ENCODE results near the gene SLC9A9.
"Not testable (repeated sequence)": the region's sequence is repeated elsewhere in the genome, so short reads cannot be mapped to it uniquely, and the experiment has no call there.

Gene SLC9A9

DNA sequence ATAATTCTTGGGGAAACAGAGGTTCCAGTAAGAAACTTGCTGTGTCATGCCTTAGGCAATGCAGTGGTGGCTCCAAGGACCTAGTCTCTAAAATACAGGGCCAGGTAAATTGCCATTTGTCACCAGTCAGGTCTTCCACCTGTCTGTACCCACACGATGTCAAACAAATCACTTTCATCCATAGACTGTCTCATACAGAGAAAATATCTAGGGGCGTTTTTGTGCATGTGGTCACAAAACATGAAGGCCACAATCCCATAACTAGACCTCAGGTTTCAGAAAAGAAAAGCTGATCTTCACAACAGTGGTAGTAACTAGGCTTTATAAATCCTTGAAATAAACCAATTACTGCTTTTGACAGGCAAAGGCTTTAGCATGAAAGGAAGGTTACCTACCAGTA is 92.3 kb downstream of the SLC9A9 start:
- no peak for DNase-seq (ENCODE audit: low read depth)

- DNase-seq (ENCODE audit: low read depth), result no peak
Observed at GRCh38 chr3:143754090-143754489, 94.2 kb downstream of the SLC9A9 start.

GRCh38 chr3:143753456-143753855 is 94.8 kb downstream of the SLC9A9 start:
- DNase-seq (ENCODE audit: low read depth), result no peak

GRCh38 chr3:143753006-143753405 is 95.3 kb downstream of the SLC9A9 start:
- no peak for DNase-seq (ENCODE audit: low read depth)

DNA sequence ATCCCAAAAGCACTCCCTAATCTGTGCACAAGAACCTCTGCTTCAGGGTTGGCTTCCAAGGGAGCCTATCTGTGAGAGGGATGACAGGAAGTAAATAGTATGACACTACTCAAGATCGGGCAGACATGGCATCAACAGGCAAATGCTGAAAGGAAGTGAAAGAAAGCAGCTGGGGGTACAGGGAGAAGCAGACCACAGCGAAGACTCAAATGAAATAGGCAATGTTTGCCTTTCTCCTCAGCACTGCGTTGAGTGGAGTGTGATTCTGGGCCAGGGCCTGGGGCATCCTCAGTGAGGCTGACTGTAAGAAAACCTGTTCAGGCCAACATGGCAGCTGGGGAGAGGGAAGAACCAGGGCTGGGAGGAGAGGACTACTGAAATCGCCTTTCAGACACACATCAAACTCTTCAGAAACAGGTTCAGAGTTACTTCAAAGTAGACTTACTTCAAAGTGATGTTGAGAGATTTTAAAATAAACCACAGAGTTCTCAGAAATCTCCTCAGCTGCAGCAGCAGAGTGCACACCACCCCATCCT is 96.6 kb downstream of the SLC9A9 start:
- no peak for DNase-seq (ENCODE audit: low read depth)

GRCh38 chr3:143750841-143751240 is 97.4 kb downstream of the SLC9A9 start:
- DNase-seq (ENCODE audit: low read depth), result no peak

DNA sequence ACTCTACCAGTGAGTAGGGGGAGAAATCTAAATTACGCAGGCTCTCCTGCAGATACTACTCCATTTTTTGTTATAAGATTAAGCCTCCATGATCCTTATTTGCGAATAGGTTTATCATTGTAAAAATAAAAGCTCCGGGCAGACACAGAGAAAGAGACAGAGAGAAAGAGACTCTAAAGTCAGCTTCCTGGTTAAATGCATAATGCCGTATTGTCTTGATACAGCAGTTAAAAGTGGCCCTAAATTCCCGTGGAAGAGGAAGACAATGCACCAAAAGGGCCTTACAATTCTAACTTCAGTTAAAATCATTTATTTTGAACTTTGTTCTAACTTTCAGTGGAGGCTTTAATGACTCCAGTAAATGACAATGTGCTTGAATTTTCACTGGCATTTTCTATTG is 98.3 kb downstream of the SLC9A9 start:
- no peak for DNase-seq (ENCODE audit: low read depth)

- no peak for DNase-seq (ENCODE audit: low read depth)
Observed at GRCh38 chr3:143737065-143737464, 111.2 kb downstream of the SLC9A9 start.

DNA sequence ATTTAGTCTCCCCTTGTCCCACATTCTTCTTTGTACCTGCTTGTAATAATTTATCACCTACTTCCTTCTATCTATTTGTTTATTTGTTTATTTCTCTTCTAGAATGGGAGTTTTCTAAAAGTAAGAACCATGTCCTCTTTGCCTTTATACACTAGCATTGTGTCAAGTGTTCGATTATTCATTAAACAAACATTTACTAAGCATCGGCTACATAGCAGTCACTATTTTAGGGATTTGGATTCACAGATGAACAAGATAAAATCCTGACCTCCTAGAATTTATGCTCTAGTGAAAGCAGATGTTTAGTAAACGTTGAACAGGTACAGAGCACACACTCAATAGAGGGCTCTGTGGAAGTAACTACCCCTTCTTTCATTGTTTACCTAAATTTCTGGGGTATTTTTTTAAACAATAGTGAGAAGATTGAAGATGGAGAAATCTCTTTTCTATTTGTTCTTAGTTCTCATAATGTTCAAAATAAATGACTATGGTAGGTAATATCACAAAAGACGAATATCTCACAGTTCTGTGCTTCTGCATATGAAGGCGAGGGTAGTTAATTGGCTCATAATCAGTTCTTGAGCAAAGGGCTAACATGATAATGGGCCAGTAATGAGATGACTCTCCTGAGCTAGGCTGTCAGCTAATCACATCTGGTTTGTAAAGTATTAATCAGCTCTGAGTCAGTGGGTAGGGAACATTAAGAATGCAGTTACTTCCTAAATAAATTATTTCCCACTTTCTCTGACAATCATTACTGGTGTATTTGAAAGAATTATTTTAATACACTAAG is 111.9 kb downstream of the SLC9A9 start:
- DNase-seq (ENCODE audit: low read depth), result no peak

DNA sequence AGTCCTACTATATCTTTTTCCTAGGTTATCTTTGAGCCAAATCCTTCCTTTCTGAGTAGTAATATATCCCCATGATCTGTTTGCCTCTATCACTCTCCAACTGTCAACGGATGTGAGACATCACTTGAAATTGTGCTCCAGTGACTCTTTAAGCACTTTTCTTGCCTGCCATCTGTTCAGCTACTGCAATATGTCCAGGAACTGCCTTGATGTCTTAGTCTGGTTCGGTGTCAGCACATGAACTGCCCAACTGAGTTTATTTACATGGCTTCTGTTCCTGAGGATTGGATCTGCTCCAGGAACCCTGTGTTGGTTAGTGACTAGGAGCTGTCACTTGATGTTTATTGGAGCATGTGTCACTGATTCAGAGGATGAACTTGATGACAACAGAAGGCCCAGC is 116.5 kb downstream of the SLC9A9 start:
- DNase-seq (ENCODE audit: low read depth), result no peak

DNA sequence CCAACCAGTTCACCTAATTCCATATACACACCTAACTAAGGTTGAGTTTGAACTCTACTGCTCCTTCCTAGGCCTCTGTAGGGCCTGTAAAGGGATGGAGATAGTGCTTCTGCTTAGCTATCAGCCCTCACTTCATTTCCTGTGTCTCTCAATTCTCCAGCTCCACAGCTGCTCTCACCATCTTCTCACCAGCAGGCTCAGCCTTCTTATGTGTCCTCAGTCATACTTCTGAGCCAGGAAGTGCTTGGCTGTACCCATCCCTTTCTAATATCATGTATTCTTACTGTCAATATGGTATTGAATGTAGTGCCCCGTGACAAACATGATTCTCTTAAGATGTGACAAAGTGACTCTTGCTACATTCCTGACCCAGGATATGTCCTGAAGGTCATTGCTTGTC is 116.9 kb downstream of the SLC9A9 start:
- no peak for DNase-seq (ENCODE audit: low read depth)

DNA sequence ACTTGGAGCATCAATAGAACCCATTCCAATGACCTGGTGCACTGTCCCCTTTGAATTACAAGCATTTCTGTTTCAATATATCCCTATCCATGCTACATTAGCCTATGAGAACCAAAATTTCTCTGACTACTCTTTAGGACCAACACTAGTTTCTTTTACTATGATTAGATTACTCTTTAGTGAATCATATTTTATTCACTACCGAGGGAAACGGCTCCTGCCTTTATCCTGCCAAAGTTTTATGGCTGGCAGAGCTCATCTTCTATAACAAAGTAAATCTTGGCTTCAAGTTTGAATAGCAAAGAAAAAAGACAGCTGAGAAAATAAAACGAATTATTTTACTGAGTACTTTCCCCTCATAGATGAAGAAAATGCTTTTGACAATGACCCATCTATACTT is 120.9 kb downstream of the SLC9A9 start:
- peak; percentile 61 for DNase-seq (ENCODE audit: low read depth)

GRCh38 chr3:143726727-143727126 is 121.5 kb downstream of the SLC9A9 start:
- DNase-seq (ENCODE audit: low read depth), result peak; percentile 32

- DNase-seq (ENCODE audit: low read depth), result no peak
Observed at GRCh38 chr3:143720381-143720780, 127.9 kb downstream of the SLC9A9 start.

DNA sequence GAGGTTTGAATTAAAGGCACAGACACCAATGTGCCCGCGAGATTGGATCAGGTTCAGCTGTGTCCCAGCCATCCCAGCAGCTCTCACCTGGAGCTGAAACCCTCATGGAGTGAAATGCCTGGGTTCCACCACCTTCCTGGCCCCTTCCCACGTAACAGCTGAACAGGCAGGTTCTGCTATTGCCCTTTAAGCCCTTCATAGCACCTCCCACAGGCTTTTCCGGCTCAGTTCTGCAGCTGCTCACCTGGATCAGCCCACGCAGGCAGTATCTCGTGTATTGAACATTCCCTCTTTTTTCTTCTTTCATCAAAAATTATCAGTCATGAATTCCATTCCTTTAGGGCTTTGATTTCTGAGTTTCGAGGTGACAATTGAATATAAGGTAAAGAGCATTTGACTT is 129.8 kb downstream of the SLC9A9 start:
- no peak for DNase-seq (ENCODE audit: low read depth)

DNA sequence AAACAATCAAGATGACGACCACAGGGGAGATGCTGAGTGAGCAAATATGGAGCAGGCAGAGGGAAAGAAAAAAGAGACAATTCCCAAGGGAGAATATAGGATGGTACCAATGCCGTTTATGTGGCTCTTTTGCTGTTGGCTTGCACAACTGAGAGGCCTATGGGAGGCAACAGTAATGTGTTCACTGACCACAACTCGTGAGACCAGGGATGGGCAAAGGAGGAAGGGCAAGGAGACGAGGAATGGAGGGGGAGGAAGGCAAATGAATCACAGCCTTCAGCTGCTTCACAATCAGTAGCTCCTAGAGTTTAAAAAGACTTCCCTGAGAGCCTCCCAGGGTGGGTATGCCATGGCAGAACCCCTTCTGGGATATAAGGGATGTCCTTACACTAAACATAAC is 131.5 kb downstream of the SLC9A9 start:
- no peak for DNase-seq (ENCODE audit: low read depth)

DNA sequence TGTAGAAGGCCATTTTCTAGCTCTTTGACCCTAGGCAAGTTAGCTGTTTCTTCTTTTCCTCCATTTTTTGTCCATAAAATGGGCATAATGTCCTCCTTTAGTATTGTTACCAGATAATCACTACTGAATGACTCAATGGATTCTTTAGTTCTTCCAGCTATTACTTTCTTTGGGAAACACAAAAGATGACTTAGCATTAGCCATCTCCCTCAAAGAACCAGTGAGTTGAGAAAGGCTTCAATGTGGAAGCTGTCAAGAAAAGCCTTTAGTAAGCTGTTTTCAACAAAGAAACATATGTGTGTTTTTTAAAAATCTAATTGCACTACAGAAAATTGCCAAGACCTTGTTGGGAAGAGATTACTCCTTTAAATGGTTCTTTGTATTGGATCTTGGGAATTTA is 135.7 kb downstream of the SLC9A9 start:
- DNase-seq (ENCODE audit: low read depth), result no peak

- no peak for DNase-seq (ENCODE audit: low read depth)
Observed at GRCh38 chr3:143707848-143708247, 140.4 kb downstream of the SLC9A9 start.

GRCh38 chr3:143700431-143700975 is 147.8 kb downstream of the SLC9A9 start:
- DNase-seq (ENCODE audit: low read depth), result no peak

- no peak for DNase-seq (ENCODE audit: low read depth)
Observed at GRCh38 chr3:143699424-143699823, 148.8 kb downstream of the SLC9A9 start.

DNA sequence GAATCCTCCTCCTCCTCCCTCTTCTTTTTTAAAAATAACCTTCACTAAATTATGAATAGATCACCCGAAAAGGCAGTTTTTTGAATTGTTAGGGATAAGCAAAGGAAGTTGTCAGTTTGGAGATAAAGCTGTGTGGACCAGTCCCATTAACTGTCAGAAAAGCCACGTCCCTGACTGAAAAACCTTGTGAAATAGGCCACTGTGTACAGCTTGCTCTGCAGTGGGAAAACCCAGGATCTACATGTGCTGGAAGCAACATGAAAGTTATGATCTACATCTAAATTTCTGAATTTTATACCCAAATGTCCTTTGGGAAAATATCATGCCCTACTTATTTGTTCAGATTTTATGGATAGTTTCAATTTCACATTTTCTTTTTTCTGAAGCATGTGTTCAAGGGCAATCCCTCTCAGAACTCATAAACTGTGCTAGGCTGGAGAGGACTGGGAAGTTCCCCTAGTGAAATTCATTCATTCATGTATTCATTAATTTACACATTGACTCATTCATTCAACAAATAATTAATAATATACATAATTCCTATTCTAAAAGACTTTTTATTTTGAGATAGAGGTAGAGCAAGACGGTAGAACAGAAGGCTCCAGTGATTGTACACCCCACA is 149.5 kb downstream of the SLC9A9 start:
- DNase-seq (ENCODE audit: low read depth), result no peak

DNA sequence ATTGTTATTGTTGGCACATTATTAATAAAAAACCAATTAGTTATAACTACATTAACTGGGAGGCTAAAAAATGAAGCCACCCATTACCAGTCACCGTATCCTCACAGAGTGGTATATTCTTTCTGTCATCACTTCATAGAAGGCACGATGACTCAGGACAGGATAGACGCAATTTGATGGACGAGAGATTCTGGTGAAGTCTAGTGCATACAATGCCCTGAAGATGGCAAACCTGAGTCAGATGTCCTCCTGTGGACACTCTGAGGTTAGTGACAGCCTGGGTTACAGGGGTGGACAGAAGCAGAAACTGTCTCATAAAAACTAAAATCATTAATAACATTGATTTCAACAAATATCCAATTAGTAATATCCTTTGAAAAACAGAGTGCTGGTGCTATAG is 150.3 kb downstream of the SLC9A9 start:
- no peak for DNase-seq (ENCODE audit: low read depth)

GRCh38 chr3:143695333-143695732 is 152.9 kb downstream of the SLC9A9 start:
- not testable (repeated sequence) for DNase-seq (ENCODE audit: low read depth)
